SJSA1 (cell line): ENCODE results near the gene ZNF197. TPM values are rescaled to one million over a fixed set of nuclear protein-coding genes. Genes with fewer than 3 reads are reported as not detected.

Experiments
- DNase-seq, 2 experiments: peaks; one replicate each; pipeline ENCODE4 v3.0.0-alpha.2; 2015 to 2020; ENCODE audit warnings: low spot score in 2 of 2, low read depth in 1 of 2
- H3K27ac ChIP-seq: fragments of 250-450 bp; sonication (Bioruptor Pico); 2 replicates; pipeline ENCODE4 v1.5.1; 2020; ENCODE audit warnings: mild to moderate bottlenecking, moderate library complexity
- H3K27me3 ChIP-seq: fragments of 250-450 bp; sonication (Bioruptor Pico); replicated peaks from 2 replicates; pipeline ENCODE4 v1.5.1; 2020; ENCODE audit warnings: mild to moderate bottlenecking, moderate library complexity
- H3K36me3 ChIP-seq: fragments of 250-450 bp; sonication (Bioruptor Pico); 2 replicates; pipeline ENCODE4 v1.5.1; 2020; ENCODE audit warnings: mild to moderate bottlenecking
- H3K4me1 ChIP-seq: fragments of 250-450 bp; sonication (Bioruptor Pico); replicated peaks from 2 replicates; pipeline ENCODE4 v1.6.1; 2021; ENCODE audit warnings: mild to moderate bottlenecking
- H3K4me3 ChIP-seq: fragments of 250-450 bp; sonication (Bioruptor Pico); 2 replicates; pipeline ENCODE4 v1.5.1; 2020; ENCODE audit warnings: mild to moderate bottlenecking
- H3K9me3 ChIP-seq: fragments of 250-450 bp; sonication (Bioruptor Pico); replicated peaks from 2 replicates; pipeline ENCODE4 v1.5.1; 2020; ENCODE audit warnings: mild to moderate bottlenecking
- total RNA-seq: library from RNA; depleted of rRNA; stranded (reverse); fragments of >200 nt; shearing (Covaris generic); gene quantifications from 2 replicates; pipeline ENCODE4 v1.2.3, GENCODE V29; 2014; rRNA removed

ZNF197 gene
- total RNA-seq, 1 experiment from 2014 or later, result 13.1 TPM

GRCh38 chr3:44678480-44679116 is 53.8 kb downstream of the ZNF197 start:
- Histone ChIP-seq H3K27me3 (no peaks in the 10 kb centered on the region), H3K4me3 (no peak overlapping the region), H3K9me3 (peaks cover 3% of the 10 kb centered on the region; the same call in 1 of the 2 replicates), H3K36me3 (no peaks in the 10 kb centered on the region; the same call in 1 of the 2 replicates), H3K4me1 (peaks cover 6% of the 10 kb centered on the region; the same call in 1 of the 2 replicates), H3K27ac (no peak overlapping the region)
- no peak for DNase-seq

- H3K27me3 ChIP-seq, result no peaks in the 10 kb centered on the region
- no peak for DNase-seq
- no peak overlapping the region for H3K4me3 ChIP-seq
- no peaks in the 10 kb centered on the region; the same call in 1 of the 2 replicates for H3K36me3 ChIP-seq
- no peak overlapping the region for H3K27ac ChIP-seq
- peaks cover 9% of the 10 kb centered on the region; the same call in 1 of the 2 replicates for H3K4me1 ChIP-seq
- H3K9me3 ChIP-seq, result peaks cover 3% of the 10 kb centered on the region; the same call in 1 of the 2 replicates
Measured at GRCh38 chr3:44680921-44681455, 56.2 kb downstream of the ZNF197 start.

- Histone ChIP-seq H3K4me1 (peaks cover 9% of the 10 kb centered on the region; the same call in 1 of the 2 replicates), H3K9me3 (peaks cover 3% of the 10 kb centered on the region; the same call in 1 of the 2 replicates), H3K27ac (no peak overlapping the region), H3K27me3 (no peaks in the 10 kb centered on the region), H3K4me3 (no peak overlapping the region), H3K36me3 (no peaks in the 10 kb centered on the region; the same call in 1 of the 2 replicates)
- DNase-seq, result peak in 1 of 2 experiments; percentile 14
Measured at GRCh38 chr3:44682182-44682896, 57.5 kb downstream of the ZNF197 start.

GRCh38 chr3:44685128-44685800 is 60.4 kb downstream of the ZNF197 start:
- DNase-seq, result peak; percentile 27 to 51
- Histone ChIP-seq H3K36me3 (no peaks in the 10 kb centered on the region; the same call in 1 of the 2 replicates), H3K27ac (no peak overlapping the region), H3K27me3 (no peaks in the 10 kb centered on the region), H3K9me3 (peaks cover 6% of the 10 kb centered on the region; the same call in 1 of the 2 replicates), H3K4me3 (peak overlapping the region; percentile 43), H3K4me1 (peaks cover 9% of the 10 kb centered on the region; the same call in 1 of the 2 replicates)

DNA sequence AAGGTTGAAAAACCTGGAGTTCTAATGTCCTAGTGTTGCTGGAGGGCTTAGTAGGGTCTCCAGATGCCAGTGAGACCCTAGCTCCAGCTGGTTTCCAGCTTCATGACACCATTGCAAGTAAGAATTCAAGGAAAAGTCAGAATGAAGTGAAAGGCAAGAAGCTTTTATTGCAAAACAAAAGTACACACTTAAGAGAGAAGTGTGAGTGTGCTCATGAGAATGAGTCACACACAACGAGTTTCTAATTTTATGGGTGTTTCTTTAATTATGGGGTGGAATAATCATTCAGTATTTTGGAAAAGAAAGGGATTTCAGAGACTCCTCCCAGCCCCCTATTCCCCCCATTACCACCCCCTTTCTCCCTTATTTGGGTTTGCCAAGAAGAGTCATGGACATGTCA is 63.1 kb downstream of the ZNF197 start:
- DNase-seq, result no peak
- H3K9me3 ChIP-seq, result peaks cover 3% of the 10 kb centered on the region; the same call in 1 of the 2 replicates
- no peaks in the 10 kb centered on the region; the same call in 1 of the 2 replicates for H3K36me3 ChIP-seq
- 0 out of 2 replicates have a peak, but pooled peaks cover 3% of the 10 kb centered on the region for H3K4me1 ChIP-seq
- no peaks in the 10 kb centered on the region for H3K27me3 ChIP-seq
- H3K27ac ChIP-seq, result no peak overlapping the region
- H3K4me3 ChIP-seq, result no peak overlapping the region

Other genes with a start within 250 kb of the ZNF197 start
- gene ZNF445, start 147.4 kb upstream of the ZNF197 start, total RNA-seq, result 3.7 and 5.8 TPM in 2 replicates
- gene ZKSCAN7, start 69.8 kb upstream of the ZNF197 start, total RNA-seq, result 4.1 and 4.4 TPM in 2 replicates
- 2.6 and 4.3 TPM in 2 replicates for gene ZNF660, start 40.1 kb upstream of the ZNF197 start, total RNA-seq
- gene ZNF35, start 23.7 kb downstream of the ZNF197 start, total RNA-seq, result 7.7 and 14.7 TPM in 2 replicates
- gene ZNF502, start 87.6 kb downstream of the ZNF197 start, total RNA-seq, result 0.79 TPM in 1 of 2 replicates, not detected in the other
- gene ZNF501, start 104.6 kb downstream of the ZNF197 start, total RNA-seq, result 0.53 and 4.4 TPM in 2 replicates
- 16.2 and 21.7 TPM in 2 replicates for gene KIAA1143, start 136.6 kb downstream of the ZNF197 start, total RNA-seq
- 26.1 and 28.9 TPM in 2 replicates for gene KIF15, start 136.8 kb downstream of the ZNF197 start, total RNA-seq
- 3.8 and 4.8 TPM in 2 replicates for gene TMEM42, start 236.9 kb downstream of the ZNF197 start, total RNA-seq
- 0.05 TPM in 1 of 2 replicates, not detected in the other for gene TGM4, start 249.6 kb downstream of the ZNF197 start, total RNA-seq